Measurements from ENCODE around the gene HPRT1.

Gene HPRT1

GRCh38 chrX:134476284-134476683, 16.3 kb downstream of the HPRT1 start:
- no peak for DNase-seq (ENCODE audit: low spot score)

GRCh38 chrX:134478374-134478773, 18.4 kb downstream of the HPRT1 start:
- no peak for DNase-seq (ENCODE audit: low spot score)

- DNase-seq (ENCODE audit: low spot score), result no peak
Observed at GRCh38 chrX:134480061-134480460, 20.1 kb downstream of the HPRT1 start.

- DNase-seq (ENCODE audit: low spot score), result no peak
Observed at GRCh38 chrX:134481339-134481738, 21.4 kb downstream of the HPRT1 start.

GRCh38 chrX:134482371-134482770, 22.4 kb downstream of the HPRT1 start:
- DNase-seq (ENCODE audit: low spot score), result no peak

- DNase-seq (ENCODE audit: low spot score), result peak; percentile 58
Observed at GRCh38 chrX:134484039-134484438, 24.1 kb downstream of the HPRT1 start.

GRCh38 chrX:134501941-134502340, 42.0 kb downstream of the HPRT1 start:
- DNase-seq (ENCODE audit: low spot score), result no peak

- DNase-seq (ENCODE audit: low spot score), result no peak
Observed at GRCh38 chrX:134502686-134503085, 42.7 kb downstream of the HPRT1 start.

- DNase-seq (ENCODE audit: low spot score), result peak; percentile 36
Observed at GRCh38 chrX:134512566-134512965, 52.6 kb downstream of the HPRT1 start.

- DNase-seq (ENCODE audit: low spot score), result no peak
Observed at GRCh38 chrX:134513091-134513490, 53.1 kb downstream of the HPRT1 start.

- DNase-seq (ENCODE audit: low spot score), result peak; percentile 62
Observed at GRCh38 chrX:134520860-134521390, 61.0 kb downstream of the HPRT1 start.

GRCh38 chrX:134524181-134524580, 64.2 kb downstream of the HPRT1 start:
- DNase-seq (ENCODE audit: low spot score), result no peak

- DNase-seq (ENCODE audit: low spot score), result no peak
Observed at GRCh38 chrX:134525086-134525792, 65.3 kb downstream of the HPRT1 start.

- DNase-seq (ENCODE audit: low spot score), result no peak
Observed at GRCh38 chrX:134526399-134526798, 66.4 kb downstream of the HPRT1 start.

GRCh38 chrX:134528960-134529359, 69.0 kb downstream of the HPRT1 start:
- DNase-seq (ENCODE audit: low spot score), result no peak

GRCh38 chrX:134529481-134529880, 69.5 kb downstream of the HPRT1 start:
- no peak for DNase-seq (ENCODE audit: low spot score)

- DNase-seq (ENCODE audit: low spot score), result no peak
Observed at GRCh38 chrX:134530845-134531244, 70.9 kb downstream of the HPRT1 start.

- no peak for DNase-seq (ENCODE audit: low spot score)
Observed at GRCh38 chrX:134533352-134533751, 73.4 kb downstream of the HPRT1 start.

GRCh38 chrX:134533952-134534351, 74.0 kb downstream of the HPRT1 start:
- no peak for DNase-seq (ENCODE audit: low spot score)

GRCh38 chrX:134537179-134537955, 77.4 kb downstream of the HPRT1 start:
- DNase-seq (ENCODE audit: low spot score), result no peak

GRCh38 chrX:134538316-134538715, 78.4 kb downstream of the HPRT1 start:
- no peak for DNase-seq (ENCODE audit: low spot score)

GRCh38 chrX:134541906-134542305, 81.9 kb downstream of the HPRT1 start:
- DNase-seq (ENCODE audit: low spot score), result no peak

- no peak for DNase-seq (ENCODE audit: low spot score)
Observed at GRCh38 chrX:134542485-134542884, 82.5 kb downstream of the HPRT1 start.
